Spleen (tissue), 7 donors: ENCODE data around the gene BEND7.

ENCODE experiments used
- POLR2AphosphoS5 ChIP-seq, 3 donors: sonication (generic); formaldehyde crosslinking; IDR thresholded peaks; one replicate each; pipeline ENCODE4 v1.5.1; 2017; ENCODE audit warnings: antibody characterized with exemption in 3 of 3
- TF ChIP-seq, protein P1 (sequence below), 11 experiments: fragments of 200-600 bp in 7 of 11; fragments of 450-650 bp in 4 of 11; sonication (generic) in 4 of 11; IDR thresholded peaks in 8 of 11; conservative IDR thresholded peaks in 3 of 11; 1 replicate in 7 of 11; 2 replicates in 4 of 11; pipeline versions ENCODE4 v1.4.0 to v1.8.0; 2016 to 2021; ENCODE audit warnings: antibody characterized with exemption in 11 of 11, inconsistent platforms in 4 of 11, mild to moderate bottlenecking in 1 of 11
- donor health status: DM: no; HTN: no; CAD: no; lungs with moderate emphysema.
- donor health status: DM: no; HTN: no; CAD: no.
- donor health status: DM: no; HTN: no; CAD: no.

DNA sequence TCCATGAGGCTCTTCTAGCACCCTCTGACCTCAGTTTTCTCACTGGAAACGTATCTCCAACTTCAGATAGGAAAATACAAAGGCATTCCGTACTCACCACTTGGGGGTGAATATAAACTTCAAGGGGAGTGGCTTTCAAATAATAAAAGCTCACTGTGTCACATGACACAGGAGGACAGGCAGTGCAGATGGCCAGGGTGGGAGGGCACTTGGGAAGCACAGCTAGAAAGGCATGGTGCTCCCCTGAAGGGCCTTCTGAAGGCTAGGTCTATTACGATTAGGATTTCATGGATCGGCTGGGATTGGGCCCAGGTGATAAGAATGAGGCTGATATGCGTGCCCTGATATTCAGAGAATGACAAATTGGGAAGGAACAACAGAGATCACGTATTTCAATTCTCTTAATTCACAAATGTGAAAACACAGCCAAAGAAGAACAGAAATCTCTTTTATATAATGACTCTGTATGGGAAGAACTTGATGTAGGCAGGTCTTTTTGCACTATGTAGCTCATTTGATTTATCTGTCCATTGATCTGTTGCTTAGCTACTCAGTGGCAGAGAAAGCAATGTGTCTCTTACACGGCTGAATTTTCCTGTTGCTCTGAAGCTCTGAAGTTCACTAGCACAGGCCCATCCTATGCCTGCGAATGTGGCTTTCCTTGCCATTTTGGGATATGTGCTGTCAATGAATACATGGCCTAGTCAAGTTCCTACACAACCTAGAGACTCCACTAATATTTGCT is 83.0 kb downstream of the BEND7 start:
- TF ChIP-seq POLR2AphosphoS5 (IDR thresholded peaks at IDR 0.05) = no peak
- TF ChIP-seq, protein P1, sequence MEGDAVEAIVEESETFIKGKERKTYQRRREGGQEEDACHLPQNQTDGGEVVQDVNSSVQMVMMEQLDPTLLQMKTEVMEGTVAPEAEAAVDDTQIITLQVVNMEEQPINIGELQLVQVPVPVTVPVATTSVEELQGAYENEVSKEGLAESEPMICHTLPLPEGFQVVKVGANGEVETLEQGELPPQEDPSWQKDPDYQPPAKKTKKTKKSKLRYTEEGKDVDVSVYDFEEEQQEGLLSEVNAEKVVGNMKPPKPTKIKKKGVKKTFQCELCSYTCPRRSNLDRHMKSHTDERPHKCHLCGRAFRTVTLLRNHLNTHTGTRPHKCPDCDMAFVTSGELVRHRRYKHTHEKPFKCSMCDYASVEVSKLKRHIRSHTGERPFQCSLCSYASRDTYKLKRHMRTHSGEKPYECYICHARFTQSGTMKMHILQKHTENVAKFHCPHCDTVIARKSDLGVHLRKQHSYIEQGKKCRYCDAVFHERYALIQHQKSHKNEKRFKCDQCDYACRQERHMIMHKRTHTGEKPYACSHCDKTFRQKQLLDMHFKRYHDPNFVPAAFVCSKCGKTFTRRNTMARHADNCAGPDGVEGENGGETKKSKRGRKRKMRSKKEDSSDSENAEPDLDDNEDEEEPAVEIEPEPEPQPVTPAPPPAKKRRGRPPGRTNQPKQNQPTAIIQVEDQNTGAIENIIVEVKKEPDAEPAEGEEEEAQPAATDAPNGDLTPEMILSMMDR (IDR thresholded peaks at IDR 0.05 in 8 of 11, conservative IDR thresholded peaks at IDR 0.05 in 3 of 11) = no peak
